ENCODE measurements around the gene FBXO38. TPM values are rescaled to one million over a fixed set of nuclear protein-coding genes. Genes with fewer than 3 reads are reported as not detected.

FBXO38 gene
- 10 to 100 TPM; 50.6 to 80.9 (median 67.5) TPM for total RNA-seq

- H3K27ac ChIP-seq = peak within 1 kb of the TSS; percentile 89 to 94
- H3K36me3 ChIP-seq = no peaks in the 10 kb centered on the region
- peak; percentile 96 to 99 (median 98) for TF ChIP-seq POLR2AphosphoS5 (IDR thresholded peaks at IDR 0.05)
- TF ChIP-seq, protein P1, sequence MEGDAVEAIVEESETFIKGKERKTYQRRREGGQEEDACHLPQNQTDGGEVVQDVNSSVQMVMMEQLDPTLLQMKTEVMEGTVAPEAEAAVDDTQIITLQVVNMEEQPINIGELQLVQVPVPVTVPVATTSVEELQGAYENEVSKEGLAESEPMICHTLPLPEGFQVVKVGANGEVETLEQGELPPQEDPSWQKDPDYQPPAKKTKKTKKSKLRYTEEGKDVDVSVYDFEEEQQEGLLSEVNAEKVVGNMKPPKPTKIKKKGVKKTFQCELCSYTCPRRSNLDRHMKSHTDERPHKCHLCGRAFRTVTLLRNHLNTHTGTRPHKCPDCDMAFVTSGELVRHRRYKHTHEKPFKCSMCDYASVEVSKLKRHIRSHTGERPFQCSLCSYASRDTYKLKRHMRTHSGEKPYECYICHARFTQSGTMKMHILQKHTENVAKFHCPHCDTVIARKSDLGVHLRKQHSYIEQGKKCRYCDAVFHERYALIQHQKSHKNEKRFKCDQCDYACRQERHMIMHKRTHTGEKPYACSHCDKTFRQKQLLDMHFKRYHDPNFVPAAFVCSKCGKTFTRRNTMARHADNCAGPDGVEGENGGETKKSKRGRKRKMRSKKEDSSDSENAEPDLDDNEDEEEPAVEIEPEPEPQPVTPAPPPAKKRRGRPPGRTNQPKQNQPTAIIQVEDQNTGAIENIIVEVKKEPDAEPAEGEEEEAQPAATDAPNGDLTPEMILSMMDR (IDR thresholded peaks at IDR 0.05) = peak in 1 of 3 donors; percentile 22
- peak; percentile 83 for TF ChIP-seq POLR2A (IDR thresholded peaks at IDR 0.05)
- H3K4me3 ChIP-seq = peak within 1 kb of the TSS; percentile 65 to 85 (median 75)
- H3K9me3 ChIP-seq = no peaks in the 10 kb centered on the region
- H3K27me3 ChIP-seq = no peaks in the 10 kb centered on the region
- DNase-seq (ENCODE audit: low spot score in 2 of 2) = peak; percentile 96 to 97
- intact Hi-C loops (cut with DNase I; ENCODE audit: low total_unique reads) = no loop called here
- H3K4me1 ChIP-seq = peaks cover 0 to 5% of the 10 kb centered on the region in 2 donors
Measured at GRCh38 chr5:148383564-148384379, at the start of gene FBXO38. FBXO38 (plus strand) TSS chr5:148383958; CDS start chr5:148394777, 10,819 bp downstream.

GRCh38 chr5:148335259-148335658 lies 48.5 kb upstream of the FBXO38 start, which contains the start of gene SPINK9:
SPINK9 (plus strand) TSS chr5:148335559; CDS start chr5:148335614, 55 bp downstream.
- intact Hi-C loops (cut with DNase I; ENCODE audit: low total_unique reads) = no loop called here
- DNase-seq (ENCODE audit: low spot score in 2 of 2) = no peak
- Histone ChIP-seq H3K9me3 (no peaks in the 10 kb centered on the region), H3K27me3 (no peaks in the 10 kb centered on the region), H3K27ac (no peak within 1 kb of the TSS), H3K4me1 (no peaks in the 10 kb centered on the region), H3K4me3 (no peak within 1 kb of the TSS), H3K36me3 (peaks cover 3% of the 10 kb centered on the region)
- TF ChIP-seq POLR2AphosphoS5 (IDR thresholded peaks at IDR 0.05) = no peak
- TF ChIP-seq, protein P1 (IDR thresholded peaks at IDR 0.05) = no peak
- no peak for TF ChIP-seq POLR2A (IDR thresholded peaks at IDR 0.05)

DNA sequence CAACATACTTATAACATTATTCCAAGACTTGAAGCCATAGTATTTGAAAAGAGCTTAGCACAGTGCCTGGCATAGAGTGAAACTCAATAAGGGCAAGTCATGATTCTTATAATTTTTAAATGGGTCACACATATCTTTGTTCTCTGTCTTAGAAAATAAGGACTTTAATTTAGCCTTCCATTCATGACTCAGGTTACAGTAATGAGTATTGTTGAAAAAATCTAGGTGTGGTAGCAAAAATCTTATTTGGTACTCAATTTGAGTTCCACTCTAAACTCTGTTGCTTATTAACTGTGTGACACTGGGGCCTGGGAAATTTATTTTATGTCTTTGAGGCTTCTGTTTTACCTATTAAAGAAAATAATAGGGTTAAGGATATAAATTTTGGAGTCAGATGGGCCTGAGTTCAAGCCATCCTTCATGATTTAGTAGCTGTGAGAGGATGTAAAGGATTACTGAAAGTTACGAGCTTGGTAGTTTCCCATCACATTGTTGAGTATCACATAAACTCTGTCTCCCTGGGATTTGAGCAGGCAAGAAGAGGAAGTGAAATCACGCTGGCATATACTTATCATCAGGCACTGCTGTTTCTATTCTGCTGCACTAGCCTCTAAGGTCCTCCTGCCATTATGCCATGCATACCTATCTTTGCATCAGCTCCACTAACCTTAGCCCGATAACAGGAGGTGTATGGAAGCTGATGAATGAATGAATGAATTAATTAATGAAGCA lies 46.9 kb upstream of the FBXO38 start:
- no peak for DNase-seq (ENCODE audit: low spot score in 2 of 2)
- H3K27ac ChIP-seq = no peak overlapping the region
- TF ChIP-seq POLR2AphosphoS5 (IDR thresholded peaks at IDR 0.05) (no peak), POLR2A (IDR thresholded peaks at IDR 0.05) (no peak)
- TF ChIP-seq, protein P1 (IDR thresholded peaks at IDR 0.05) = no peak
- no peak overlapping the region for H3K4me3 ChIP-seq
- H3K36me3 ChIP-seq = peaks cover 3% of the 10 kb centered on the region
- no peaks in the 10 kb centered on the region for H3K9me3 ChIP-seq
- intact Hi-C loops (cut with DNase I; ENCODE audit: low total_unique reads) = no loop called here
- H3K27me3 ChIP-seq = no peaks in the 10 kb centered on the region
- no peaks in the 10 kb centered on the region for H3K4me1 ChIP-seq

DNA sequence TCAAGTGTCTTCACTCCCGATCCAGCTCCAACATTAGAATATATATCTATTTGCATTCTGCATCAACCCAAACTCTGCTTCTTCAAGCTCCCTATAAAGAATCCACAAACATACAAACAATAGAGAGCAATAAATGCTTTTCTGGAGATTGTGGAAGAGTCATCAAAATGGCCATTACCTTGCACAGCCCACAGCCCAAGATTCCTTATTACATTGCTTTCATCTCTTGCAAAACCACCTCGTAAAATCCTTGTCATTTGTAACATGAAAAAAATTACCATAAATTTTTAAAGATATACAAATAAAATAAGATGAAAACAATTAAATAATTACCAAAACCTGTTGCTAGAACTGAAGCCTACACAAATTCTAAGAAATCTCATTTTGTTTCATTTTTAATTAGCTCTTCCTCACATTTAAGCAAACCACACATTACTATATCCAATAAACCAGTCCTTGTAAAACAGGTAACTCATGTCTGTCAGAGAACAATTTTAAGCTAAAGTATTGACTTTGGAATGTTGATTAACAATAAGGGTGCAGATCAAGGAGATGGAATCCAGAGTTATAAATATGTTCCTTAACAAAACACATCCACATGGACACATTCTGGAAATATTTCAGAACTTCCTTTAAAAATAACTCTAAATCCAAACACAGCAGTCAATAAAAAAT lies 41.2 kb upstream of the FBXO38 start:
- no peak for DNase-seq (ENCODE audit: low spot score in 2 of 2)
- Histone ChIP-seq H3K9me3 (no peaks in the 10 kb centered on the region), H3K27ac (no peak overlapping the region), H3K27me3 (no peaks in the 10 kb centered on the region), H3K4me1 (no peaks in the 10 kb centered on the region), H3K4me3 (no peak overlapping the region), H3K36me3 (peaks cover 3% of the 10 kb centered on the region)
- TF ChIP-seq POLR2A (IDR thresholded peaks at IDR 0.05) (no peak), POLR2AphosphoS5 (IDR thresholded peaks at IDR 0.05) (no peak)
- TF ChIP-seq, protein P1 (IDR thresholded peaks at IDR 0.05) = no peak
- intact Hi-C loops (cut with DNase I; ENCODE audit: low total_unique reads) = no loop called here

All from breast epithelium (tissue), 4 donors.